Kidney epithelial cell (primary cell): Measurements from ENCODE around the gene KCTD16. TPM values are rescaled to one million over a fixed set of nuclear protein-coding genes. Genes with fewer than 3 reads are reported as not detected.

Experiments used
- DNase-seq: peaks from one replicate; pipeline ENCODE4 v3.0.0-alpha.2; 2010; ENCODE audit warnings: low read depth
- H3K27me3 ChIP-seq: 2 replicates; pipeline ENCODE4 v1.6.0; 2011; ENCODE audit warnings: low read length; ENCODE audit not compliant: control insufficient read depth, insufficient read depth
- H3K36me3 ChIP-seq: 2 replicates; pipeline ENCODE4 v1.5.1; 2011; ENCODE audit warnings: low read length; ENCODE audit not compliant: control insufficient read depth, insufficient read depth
- H3K4me3 ChIP-seq: 2 replicates; pipeline ENCODE4 v1.5.1; 2011; ENCODE audit warnings: low read depth, mild to moderate bottlenecking, control low read depth, low read length
- total RNA-seq: library from RNA; depleted of rRNA; stranded (reverse); fragments of >200 nt; gene quantifications from 2 replicates; pipeline ENCODE4 v1.2.3, GENCODE V29; 2015
- TF ChIP-seq, protein P1 (sequence below): IDR thresholded peaks from 2 replicates; pipeline ENCODE4 v1.5.1; 2011; ENCODE audit warnings: mild to moderate bottlenecking, moderate library complexity, low read length, control low read depth, inconsistent platforms; ENCODE audit not compliant: insufficient read depth, poor library complexity, severe bottlenecking

Gene KCTD16
- total RNA-seq, 1 donor from 2014 or later: 1.4 TPM

DNA sequence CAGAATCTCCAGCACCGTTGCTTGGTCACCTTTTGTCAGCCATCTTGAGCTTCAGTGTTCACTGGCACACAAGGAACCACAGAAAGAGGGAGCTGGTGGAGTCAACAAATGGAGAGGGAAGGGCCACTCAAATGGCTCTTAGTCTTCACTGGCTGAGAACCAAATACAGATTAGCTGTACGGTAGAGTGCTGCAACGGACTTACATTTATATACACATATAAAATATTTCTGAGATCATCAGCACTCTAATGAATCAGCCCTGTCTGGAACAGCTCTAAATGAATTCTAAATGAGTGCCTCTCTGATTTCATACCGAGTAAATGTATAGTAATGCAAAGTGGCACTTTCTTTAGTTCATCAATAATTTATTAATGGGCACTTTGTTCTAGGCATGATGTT is 24.8 kb downstream of the KCTD16 start:
- no peaks in the 10 kb centered on the region for H3K27me3 ChIP-seq
- H3K36me3 ChIP-seq: no peaks in the 10 kb centered on the region
- no peak for DNase-seq
- H3K4me3 ChIP-seq: no peak overlapping the region
- TF ChIP-seq, protein P1, sequence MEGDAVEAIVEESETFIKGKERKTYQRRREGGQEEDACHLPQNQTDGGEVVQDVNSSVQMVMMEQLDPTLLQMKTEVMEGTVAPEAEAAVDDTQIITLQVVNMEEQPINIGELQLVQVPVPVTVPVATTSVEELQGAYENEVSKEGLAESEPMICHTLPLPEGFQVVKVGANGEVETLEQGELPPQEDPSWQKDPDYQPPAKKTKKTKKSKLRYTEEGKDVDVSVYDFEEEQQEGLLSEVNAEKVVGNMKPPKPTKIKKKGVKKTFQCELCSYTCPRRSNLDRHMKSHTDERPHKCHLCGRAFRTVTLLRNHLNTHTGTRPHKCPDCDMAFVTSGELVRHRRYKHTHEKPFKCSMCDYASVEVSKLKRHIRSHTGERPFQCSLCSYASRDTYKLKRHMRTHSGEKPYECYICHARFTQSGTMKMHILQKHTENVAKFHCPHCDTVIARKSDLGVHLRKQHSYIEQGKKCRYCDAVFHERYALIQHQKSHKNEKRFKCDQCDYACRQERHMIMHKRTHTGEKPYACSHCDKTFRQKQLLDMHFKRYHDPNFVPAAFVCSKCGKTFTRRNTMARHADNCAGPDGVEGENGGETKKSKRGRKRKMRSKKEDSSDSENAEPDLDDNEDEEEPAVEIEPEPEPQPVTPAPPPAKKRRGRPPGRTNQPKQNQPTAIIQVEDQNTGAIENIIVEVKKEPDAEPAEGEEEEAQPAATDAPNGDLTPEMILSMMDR: no peak

DNA sequence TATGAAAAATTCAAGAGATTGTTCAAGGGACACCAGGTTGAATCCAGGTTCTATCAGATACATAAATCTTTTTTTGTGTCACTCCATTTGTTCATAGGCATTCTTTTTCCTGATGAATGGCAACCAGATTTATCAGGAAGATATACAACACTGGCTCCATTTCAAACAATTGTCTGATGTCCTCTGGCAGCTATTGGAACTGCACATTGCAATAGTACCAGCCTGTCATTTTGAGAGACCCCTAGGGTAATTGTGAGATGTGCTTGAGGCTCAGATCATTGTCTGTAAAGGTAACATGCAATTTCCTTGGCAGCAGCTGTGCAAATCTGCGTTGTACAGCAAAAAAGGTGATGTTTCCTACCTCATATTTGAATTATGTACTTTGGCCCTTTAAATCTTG is 25.9 kb downstream of the KCTD16 start:
- H3K36me3 ChIP-seq: no peaks in the 10 kb centered on the region
- TF ChIP-seq, protein P1: no peak
- H3K27me3 ChIP-seq: no peaks in the 10 kb centered on the region
- DNase-seq: no peak
- no peak overlapping the region for H3K4me3 ChIP-seq

DNA sequence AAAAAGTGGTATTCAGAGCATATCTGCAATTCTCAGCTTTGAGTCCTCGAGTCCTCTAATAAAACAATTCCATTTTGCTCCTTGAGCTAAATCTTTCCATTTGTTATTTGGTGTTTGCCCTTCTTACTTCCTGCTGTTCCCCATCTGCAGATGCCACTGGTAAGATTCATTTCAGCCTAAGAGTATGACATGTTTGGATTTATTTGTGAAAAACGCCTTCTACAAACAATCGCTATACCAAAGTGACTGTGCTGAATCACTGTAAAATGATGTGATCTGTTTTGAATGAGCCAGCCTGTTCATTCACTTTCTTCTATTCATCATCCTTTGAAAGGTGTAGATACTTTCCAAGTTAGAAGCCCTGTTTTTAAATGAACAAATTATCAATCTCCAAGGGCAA is 27.7 kb downstream of the KCTD16 start:
- DNase-seq: no peak
- Histone ChIP-seq H3K27me3 (no peaks in the 10 kb centered on the region), H3K36me3 (no peaks in the 10 kb centered on the region), H3K4me3 (no peak overlapping the region)
- TF ChIP-seq, protein P1: no peak

DNA sequence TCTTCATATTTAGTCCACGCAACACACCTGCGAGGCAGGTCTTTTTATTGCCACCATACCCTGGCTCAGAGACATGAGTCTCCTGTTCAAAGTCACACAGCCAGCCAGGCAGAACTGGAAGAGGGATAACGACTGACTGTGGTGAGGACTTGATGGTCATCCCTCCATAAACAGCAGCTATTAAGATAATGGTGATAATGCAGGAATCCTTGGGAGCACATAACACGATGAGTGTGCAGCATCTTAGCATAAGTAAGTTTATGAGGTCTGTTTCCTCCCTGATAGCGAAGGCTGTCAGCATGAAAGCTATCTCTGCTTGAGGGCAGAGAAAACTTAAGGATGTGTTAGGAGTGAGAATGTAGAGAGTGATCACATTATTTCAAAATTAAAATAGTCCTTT is 30.9 kb downstream of the KCTD16 start:
- no peak for DNase-seq
- no peaks in the 10 kb centered on the region for H3K27me3 ChIP-seq
- H3K36me3 ChIP-seq: no peaks in the 10 kb centered on the region
- H3K4me3 ChIP-seq: no peak overlapping the region
- TF ChIP-seq, protein P1: no peak

DNA sequence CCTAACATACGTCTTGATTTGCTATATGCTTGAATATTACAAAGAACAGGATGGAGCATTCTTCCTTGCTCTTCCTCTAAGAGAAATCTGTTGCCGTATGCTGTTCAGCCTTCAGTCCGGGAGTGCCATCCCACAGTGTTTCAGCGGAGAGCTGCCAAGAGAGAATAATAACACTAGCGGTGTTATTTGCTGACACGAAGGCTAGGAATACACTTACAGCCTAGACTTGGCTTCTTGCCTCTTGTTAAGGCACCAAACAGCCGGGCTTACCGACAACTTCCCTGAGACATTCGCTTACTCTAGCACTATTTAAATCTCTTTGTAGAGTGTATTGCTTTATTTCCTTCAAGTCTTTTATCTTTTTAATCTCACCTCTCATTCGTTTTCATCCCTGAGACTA is 31.4 kb downstream of the KCTD16 start:
- Histone ChIP-seq H3K36me3 (no peaks in the 10 kb centered on the region), H3K27me3 (no peaks in the 10 kb centered on the region), H3K4me3 (no peak overlapping the region)
- TF ChIP-seq, protein P1: no peak
- no peak for DNase-seq

DNA sequence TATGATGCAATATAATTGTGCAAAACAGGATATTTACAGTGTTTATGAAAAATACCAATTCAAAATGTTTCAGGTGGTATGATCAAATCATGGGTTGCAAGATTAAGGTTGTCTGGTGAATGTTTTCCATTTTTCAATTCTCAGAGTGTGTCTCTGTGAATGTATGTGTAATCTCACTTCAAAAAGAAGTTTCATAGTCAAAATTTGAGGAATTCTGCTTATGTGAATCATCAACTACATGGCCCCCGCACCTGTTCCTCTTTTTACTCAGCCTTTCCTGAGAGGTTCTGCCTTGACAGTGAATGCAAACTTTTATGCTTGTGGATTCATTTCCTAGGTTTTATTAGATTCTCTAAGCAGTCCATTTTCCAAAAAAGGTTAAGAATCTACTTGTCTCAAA is 32.1 kb downstream of the KCTD16 start:
- Histone ChIP-seq H3K27me3 (no peaks in the 10 kb centered on the region), H3K4me3 (no peak overlapping the region), H3K36me3 (no peaks in the 10 kb centered on the region)
- DNase-seq: no peak
- TF ChIP-seq, protein P1: no peak
